ENCODE results near the gene KLF13.

Gene KLF13

DNA sequence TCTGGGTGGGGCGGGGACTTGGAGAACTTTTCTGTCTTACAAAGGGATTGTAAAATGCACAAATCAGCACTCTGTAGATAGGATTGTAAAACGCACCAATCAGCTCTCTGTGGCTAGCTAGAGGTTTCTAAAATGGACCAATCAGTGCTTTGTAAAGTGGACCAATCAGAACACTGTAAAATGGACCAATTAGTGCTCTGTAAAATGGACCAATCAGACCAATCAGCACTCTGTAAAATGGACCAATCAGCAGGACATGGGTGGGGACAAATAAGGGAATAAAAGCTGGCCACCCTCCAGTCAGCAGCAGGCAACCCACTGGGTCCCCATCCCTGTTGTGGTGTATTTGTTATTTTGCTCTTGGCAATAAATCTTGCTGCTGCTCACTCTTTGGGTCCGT lies 77.7 kb downstream of the KLF13 start:
- DNase-seq, result no peak

DNA sequence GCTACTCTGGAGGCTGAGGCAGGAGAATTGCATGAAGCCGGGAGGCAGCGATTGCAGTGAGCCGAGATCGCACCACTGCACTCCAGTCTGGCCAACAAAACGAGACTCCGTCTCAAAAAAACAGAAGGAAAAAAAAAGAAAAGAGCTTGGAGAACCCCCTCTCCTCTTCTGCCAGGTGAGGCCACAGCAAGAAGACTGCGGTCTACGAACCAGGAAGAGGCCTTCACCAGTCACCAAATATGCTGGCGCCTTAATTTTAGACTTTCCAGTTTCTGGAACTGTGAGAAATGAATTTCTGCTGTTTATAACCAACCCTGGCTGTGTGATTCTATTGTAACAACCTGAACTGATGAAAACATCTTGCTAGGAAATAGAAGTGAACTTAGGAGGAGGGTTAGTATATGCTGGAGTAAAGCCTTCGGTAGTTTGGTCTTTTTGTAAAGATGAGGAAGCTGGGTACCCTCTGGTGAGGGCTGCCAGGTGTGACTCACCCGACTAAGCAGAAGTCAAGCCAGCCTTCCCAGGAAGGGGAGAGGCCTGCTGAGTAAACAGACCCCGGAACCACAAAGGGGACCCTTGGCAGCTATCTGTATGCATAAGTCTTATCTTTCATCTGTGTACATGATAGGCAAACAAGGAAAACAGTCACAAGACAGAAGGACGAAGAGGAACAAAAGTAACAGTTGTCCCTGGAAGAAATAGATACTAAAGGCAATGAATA lies 78.7 kb downstream of the KLF13 start:
- DNase-seq, result no peak

DNA sequence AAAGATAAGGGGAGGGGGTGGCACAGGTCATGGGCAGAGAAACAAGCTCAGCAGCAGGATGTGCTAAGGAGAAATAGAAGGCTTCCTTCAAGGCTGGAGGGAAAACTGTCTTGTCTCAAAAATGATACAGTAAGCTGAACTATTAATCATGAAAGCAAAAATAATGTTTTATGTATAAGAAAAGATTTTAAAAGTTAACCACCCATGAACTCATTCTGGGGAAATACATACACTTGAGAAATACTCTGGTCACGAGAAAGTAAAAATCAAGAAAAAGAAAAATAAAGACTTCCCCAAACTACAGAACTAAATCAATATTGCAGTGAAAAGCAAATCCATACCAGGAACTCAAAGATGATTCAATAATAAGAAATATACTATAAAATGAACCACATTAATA lies 80.7 kb downstream of the KLF13 start:
- no peak for DNase-seq

DNA sequence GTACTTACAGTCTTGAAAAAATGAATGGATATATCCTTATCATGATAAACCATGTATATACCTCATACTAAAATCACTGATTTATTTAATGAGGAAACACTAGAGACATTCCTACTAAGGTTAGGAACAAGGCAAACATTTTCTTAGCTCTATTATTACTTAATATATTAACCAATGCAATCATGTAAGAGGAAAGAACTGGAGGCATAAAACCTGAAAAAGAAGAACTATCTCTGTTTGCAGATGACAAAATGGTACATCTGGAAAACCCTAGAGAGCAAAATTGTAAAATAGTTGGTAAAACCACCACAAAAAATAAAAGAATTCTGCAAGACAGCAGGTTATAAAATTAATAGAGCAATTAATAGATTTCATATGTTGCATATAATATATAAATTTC lies 81.2 kb downstream of the KLF13 start:
- DNase-seq, result no peak

DNA sequence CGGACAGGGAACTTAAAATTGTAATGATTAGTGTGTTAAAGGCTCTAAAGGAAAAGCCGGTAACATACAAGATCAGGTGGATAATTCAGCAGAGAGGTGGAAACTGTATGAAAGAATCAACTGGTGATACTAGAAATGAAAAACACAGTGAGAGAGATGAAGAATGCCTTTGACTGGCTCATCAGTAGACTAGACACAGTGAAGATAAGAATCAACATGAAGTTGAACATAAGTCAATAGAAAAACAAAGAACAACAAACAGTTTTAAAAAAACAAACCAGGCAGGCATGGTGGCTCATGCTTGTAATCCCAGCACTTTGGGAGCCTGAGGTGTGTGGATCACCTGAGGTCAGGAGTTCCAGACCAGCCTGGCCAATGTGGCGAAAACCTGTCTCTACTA lies 82.1 kb downstream of the KLF13 start:
- DNase-seq, result no peak

DNA sequence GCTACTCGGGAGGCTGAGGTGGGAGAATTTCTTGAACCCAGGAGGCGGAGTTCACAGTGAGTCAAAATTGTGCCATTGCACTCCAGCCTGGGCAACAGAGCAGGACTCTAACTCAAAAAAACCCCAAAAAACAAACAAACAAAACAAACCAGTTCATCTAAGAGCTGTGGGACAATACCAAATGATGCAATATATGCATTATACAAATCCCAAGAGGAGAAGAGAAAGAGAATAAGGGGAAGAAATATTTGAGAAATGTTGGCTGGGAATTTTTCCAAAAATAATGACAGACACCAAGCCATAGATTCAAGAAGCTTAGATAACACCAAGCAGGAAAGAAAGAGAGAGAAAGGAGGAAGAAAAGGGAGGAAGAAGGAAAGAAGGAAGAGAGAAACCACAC lies 82.5 kb downstream of the KLF13 start:
- no peak for DNase-seq

DNA sequence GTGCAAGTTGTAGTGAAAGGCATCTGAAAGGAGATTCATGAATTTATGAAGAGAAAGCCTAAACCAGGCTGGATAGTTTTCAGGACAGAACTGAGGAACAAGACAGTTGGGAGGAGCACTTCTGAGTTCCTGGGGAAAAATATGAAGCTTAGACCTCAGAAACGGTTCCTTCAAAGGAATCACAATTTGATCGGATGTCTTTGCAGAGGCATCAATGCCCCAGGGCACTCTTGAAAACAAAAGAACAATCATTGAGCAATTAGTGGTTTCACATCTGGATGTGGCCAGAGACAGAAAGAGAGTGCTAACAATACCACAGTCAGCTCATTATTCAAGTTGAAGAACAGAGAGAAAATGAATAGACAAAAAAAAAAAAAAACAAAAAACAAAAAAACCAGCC lies 86.2 kb downstream of the KLF13 start:
- no peak for DNase-seq

DNA sequence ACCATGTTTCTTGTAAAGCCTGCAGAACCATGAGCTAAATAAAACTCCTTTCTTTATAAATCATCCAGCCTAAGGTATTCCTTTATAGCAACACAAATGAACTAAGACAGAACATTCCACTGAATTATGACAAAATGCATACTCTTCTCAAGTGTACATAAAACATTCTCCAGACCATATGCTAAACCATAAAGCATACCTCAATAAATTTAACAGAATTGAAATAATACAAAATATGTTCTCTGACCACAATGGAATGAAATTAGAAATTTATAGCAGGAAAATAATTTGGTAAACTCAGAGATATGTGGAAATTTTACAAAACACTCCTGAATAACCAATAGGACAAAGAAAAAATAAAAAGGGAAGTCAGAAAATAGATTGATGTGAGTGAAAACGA lies 88.6 kb downstream of the KLF13 start:
- DNase-seq, result no peak

DNA sequence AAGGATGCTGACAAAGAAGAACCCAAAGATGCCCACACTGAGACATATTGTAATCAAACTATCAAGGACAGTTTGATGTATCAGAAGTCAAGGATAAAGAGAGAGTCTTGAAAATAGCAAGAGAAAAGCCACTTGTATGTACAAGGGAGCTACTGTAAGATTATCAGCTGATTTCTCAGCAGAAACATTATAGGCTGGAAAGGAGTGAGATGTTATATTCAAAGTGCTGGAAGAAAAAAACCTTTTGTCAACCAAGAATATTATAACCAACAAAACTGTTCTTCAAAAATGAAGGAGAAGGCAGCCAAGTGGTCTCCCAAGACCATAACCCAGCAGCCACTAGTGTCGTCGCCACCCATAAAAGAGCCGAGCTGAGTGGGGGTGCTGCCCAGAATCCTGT lies 93.2 kb downstream of the KLF13 start:
- DNase-seq, result no peak

DNA sequence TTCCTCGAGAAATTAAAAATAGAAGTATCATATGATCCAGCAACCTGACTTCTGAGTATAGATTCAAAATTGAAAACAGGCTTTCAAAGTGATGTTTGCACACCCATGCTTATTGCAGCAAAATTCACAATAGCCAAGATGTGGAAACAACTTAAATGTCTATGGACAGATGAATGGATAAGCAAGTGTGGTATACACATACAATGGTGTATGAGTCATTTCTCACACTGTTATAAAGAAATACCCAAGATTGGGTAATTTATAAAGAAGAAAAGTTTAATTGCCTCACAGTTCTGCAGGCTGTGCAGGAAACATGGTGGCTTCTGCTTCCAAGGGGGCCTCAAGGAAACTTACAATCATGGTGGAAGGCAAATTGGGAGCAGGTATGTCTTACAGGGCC lies 100.8 kb downstream of the KLF13 start:
- DNase-seq, result no peak

Measured in right hindlimb (tissue), 1 donor.